OCI-LY3 (cell line): ENCODE results near the gene VAV1.
"Not testable (repeated sequence)": the region's sequence is repeated elsewhere in the genome, so short reads cannot be mapped to it uniquely, and the experiment has no call there.

Experiments
- H2AFZ ChIP-seq: fragments of 200-600, 300-600 bp; shearing (Covaris generic); 2 replicates; pipeline ENCODE4 v1.6.0; 2014; ENCODE audit warnings: antibody characterized with exemption, low read depth, low read length
- H3K27ac ChIP-seq: fragments of 200-600, 300-600 bp; sonication (generic); 2 replicates; pipeline ENCODE4 v1.5.1; 2014; ENCODE audit warnings: mild to moderate bottlenecking, low read length, moderate library complexity, mixed read lengths
- H3K27me3 ChIP-seq: fragments of 200-600, 300-600 bp; sonication (generic); 2 replicates; pipeline ENCODE4 v1.6.1; 2014; ENCODE audit warnings: low read depth, low read length, mixed read lengths
- H3K36me3 ChIP-seq: fragments of 200-600, 300-600 bp; sonication (generic); replicated peaks from 2 replicates; pipeline ENCODE3; 2014; ENCODE audit warnings: low read depth, low read length, mixed read lengths
- H3K4me1 ChIP-seq: fragments of 300-600, 200-600 bp; sonication (generic); 2 replicates; pipeline ENCODE4 v1.6.1; 2014; ENCODE audit warnings: low read length, mixed read lengths
- H3K4me2 ChIP-seq: fragments of 200-600, 300-600 bp; sonication (generic); 2 replicates; pipeline ENCODE4 v1.6.1; 2014; ENCODE audit warnings: low read length, mixed read lengths
- H3K4me3 ChIP-seq: fragments of 300-600, 200-600 bp; sonication (generic); 2 replicates; pipeline ENCODE4 v1.5.1; 2014; ENCODE audit warnings: antibody characterized with exemption, mild to moderate bottlenecking, low read length, moderate library complexity
- H3K79me2 ChIP-seq: fragments of 300-600, 200-600 bp; shearing (Covaris generic); 2 replicates; pipeline ENCODE4 v1.6.1; 2014; ENCODE audit warnings: mild to moderate bottlenecking, low read length, mixed read lengths
- H3K9ac ChIP-seq: fragments of 300-600, 200-600 bp; shearing (Covaris generic); 2 replicates; pipeline ENCODE4 v1.6.0; 2014; ENCODE audit warnings: mild to moderate bottlenecking, low read length, moderate library complexity
- H3K9me3 ChIP-seq: fragments of 200-600, 300-600 bp; shearing (Covaris generic); 2 replicates; pipeline ENCODE4 v1.6.1; 2014; ENCODE audit warnings: low read length, mixed read lengths; ENCODE audit not compliant: insufficient read depth
- H4K20me1 ChIP-seq: fragments of 200-600, 300-600 bp; sonication (generic); 2 replicates; pipeline ENCODE4 v1.6.1; 2016; ENCODE audit warnings: low read length, mixed read lengths; ENCODE audit not compliant: insufficient read depth
- EZH2phosphoT487 ChIP-seq: fragments of 200-600 bp; shearing (Covaris generic); IDR thresholded peaks from 2 replicates; pipeline ENCODE4 v1.6.1; 2018; ENCODE audit warnings: antibody characterized with exemption, mixed run types, low read depth
- TF ChIP-seq, protein P1 (sequence below): fragments of 200-600, 300-600 bp; sonication (generic); IDR thresholded peaks from 2 replicates; pipeline ENCODE4 v1.5.1; 2014; ENCODE audit warnings: antibody characterized with exemption, low read length, low read depth

VAV1 gene

DNA sequence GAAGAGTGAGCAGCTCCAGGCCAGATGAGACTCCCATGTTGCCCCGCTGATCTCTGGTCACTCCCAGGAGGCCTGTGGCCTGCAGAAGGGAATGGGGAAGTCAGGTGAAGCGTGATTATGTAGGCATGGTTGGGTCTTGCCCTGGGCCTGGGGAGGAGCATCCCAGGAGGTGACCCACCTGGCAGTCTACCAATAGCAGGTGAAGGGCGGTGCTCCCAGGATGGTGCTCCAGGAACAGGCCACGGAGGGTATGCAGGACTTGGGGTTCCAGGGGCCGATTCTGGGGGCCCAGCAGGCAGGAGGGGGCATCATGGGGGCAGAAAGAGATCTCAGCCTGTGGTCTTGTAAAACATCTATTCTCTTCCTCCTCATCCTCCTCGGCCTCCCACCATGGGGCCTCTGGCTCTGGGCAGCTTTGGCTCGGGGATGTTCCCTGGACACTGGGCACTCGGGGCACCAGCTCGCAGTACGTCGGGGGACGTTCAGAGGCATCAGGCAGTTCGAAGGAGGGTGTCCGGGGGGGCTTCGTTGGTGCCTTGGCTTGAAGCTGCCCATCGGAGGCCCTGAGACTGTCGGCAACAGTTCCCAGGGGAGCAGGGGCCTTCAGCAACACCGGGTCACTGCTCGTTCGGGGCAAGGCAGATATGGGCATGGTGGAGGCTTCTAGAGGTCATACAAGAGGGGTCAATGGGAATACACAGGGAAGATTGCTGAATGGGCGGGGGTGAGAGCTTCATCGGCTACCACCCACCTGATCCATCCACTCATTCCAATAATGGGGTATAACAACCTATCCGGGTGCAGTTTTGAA lies 17.6 kb upstream of the VAV1 start:
- H3K4me1 ChIP-seq: peaks cover 12% of the 10 kb centered on the region
- H3K27ac ChIP-seq: no peak overlapping the region
- H3K4me2 ChIP-seq: no peak overlapping the region
- TF ChIP-seq, protein P1, sequence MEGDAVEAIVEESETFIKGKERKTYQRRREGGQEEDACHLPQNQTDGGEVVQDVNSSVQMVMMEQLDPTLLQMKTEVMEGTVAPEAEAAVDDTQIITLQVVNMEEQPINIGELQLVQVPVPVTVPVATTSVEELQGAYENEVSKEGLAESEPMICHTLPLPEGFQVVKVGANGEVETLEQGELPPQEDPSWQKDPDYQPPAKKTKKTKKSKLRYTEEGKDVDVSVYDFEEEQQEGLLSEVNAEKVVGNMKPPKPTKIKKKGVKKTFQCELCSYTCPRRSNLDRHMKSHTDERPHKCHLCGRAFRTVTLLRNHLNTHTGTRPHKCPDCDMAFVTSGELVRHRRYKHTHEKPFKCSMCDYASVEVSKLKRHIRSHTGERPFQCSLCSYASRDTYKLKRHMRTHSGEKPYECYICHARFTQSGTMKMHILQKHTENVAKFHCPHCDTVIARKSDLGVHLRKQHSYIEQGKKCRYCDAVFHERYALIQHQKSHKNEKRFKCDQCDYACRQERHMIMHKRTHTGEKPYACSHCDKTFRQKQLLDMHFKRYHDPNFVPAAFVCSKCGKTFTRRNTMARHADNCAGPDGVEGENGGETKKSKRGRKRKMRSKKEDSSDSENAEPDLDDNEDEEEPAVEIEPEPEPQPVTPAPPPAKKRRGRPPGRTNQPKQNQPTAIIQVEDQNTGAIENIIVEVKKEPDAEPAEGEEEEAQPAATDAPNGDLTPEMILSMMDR: no peak
- no peak for TF ChIP-seq EZH2phosphoT487
- no peaks in the 10 kb centered on the region for H3K27me3 ChIP-seq
- H4K20me1 ChIP-seq: peaks cover 17% of the 10 kb centered on the region
- H3K4me3 ChIP-seq: no peak overlapping the region
- no peak overlapping the region for H3K9ac ChIP-seq
- H2AFZ ChIP-seq: no peak overlapping the region
- H3K9me3 ChIP-seq: no peaks in the 10 kb centered on the region
- peaks cover 32% of the 10 kb centered on the region for H3K36me3 ChIP-seq
- H3K79me2 ChIP-seq: no peaks in the 10 kb centered on the region

DNA sequence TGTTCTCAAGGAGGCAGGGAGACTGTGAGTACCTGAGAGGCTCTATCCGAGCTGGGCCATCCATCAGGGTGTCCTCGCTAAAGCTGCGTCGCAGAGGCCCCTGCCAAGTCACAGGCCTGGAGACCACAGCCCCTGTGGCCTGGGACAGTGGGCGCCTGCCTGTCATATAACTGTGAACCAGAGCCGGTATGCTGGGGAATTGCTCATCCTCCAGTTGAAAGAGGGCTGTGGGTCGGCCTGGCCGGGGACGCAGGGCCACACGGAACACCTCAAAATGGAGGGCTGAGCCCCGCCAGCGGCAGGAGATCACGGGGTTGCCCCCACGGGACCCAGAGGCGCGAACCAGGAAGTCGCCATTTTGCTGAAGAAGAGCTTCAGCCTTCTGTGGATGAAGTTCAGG lies 11.9 kb upstream of the VAV1 start:
- H3K4me3 ChIP-seq: no peak overlapping the region
- H4K20me1 ChIP-seq: no peaks in the 10 kb centered on the region
- no peak overlapping the region for H2AFZ ChIP-seq
- no peaks in the 10 kb centered on the region for H3K79me2 ChIP-seq
- H3K27me3 ChIP-seq: no peaks in the 10 kb centered on the region
- TF ChIP-seq, protein P1: no peak
- no peak for TF ChIP-seq EZH2phosphoT487
- no peak overlapping the region for H3K27ac ChIP-seq
- H3K9ac ChIP-seq: no peak overlapping the region
- peak overlapping the region; percentile 5; the same call in 1 of the 2 replicates for H3K4me2 ChIP-seq
- no peaks in the 10 kb centered on the region for H3K9me3 ChIP-seq
- no peaks in the 10 kb centered on the region for H3K36me3 ChIP-seq
- no peaks in the 10 kb centered on the region for H3K4me1 ChIP-seq

DNA sequence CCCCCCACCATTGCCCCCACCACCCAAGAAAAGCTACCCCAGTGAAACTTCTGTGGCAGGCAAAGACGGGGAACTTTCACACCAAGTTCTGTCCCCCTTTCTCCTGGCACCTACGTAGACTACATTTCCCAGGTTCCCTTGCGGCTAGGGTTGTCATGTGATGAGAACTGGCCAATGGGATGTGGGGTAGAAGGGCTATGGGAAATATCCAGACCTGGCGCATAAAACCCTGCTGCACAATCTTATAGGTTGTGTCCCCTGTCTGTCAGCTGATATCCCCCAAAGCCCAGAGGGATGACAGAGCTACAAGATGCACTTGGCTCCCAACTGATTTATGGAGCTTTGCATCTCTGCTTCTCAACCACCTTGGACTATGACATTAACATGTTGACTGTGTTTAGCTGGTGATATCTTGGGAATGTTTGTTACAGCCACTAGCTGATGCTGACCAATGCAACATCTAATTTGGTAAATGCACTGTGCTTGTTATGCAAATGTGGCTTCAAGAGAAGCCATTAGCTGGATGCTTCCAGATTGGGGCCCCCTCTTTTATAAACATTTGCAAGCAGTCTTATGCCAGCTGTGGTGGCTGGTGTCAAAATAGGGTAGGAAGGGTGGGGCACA lies 11.3 kb upstream of the VAV1 start:
- Histone ChIP-seq H3K4me2 (peak overlapping the region; percentile 5; the same call in 1 of the 2 replicates), H3K4me3 (no peak overlapping the region), H4K20me1 (no peaks in the 10 kb centered on the region), H3K36me3 (no peaks in the 10 kb centered on the region), H3K27ac (no peak overlapping the region), H3K4me1 (peaks cover 5% of the 10 kb centered on the region), H2AFZ (0 out of 2 replicates have a peak overlapping the region, but pooled peaks have one; percentile 1), H3K9me3 (no peaks in the 10 kb centered on the region), H3K79me2 (no peaks in the 10 kb centered on the region), H3K9ac (no peak overlapping the region), H3K27me3 (no peaks in the 10 kb centered on the region)
- no peak for TF ChIP-seq EZH2phosphoT487
- TF ChIP-seq, protein P1: no peak

DNA sequence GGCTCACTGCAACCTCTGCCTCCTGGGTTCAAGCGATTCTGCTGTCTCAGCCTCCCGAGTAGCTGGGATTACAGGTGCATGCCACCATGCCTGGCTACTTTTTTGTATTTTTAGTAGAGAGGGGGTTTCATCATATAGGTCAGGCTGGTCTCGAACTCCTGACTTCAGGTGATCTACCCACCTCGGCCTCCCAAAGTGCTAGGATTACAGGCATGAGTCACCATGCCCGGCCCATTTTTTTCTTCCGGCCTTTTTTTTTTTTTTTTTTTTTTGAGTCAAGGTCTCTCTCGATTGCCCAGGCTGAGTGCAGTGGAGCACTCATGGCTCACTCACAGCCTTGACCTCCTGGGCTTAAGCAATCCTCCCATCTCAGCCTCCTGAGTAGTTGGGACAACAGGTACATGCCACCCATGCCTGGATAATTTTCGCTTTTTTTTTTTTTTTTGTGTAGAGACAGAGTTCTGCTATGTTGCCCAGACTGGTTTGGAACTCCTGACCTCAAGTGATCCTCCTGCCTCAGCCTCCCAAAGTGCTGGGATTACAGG lies 10.2 kb upstream of the VAV1 start:
- peaks cover 13% of the 10 kb centered on the region for H3K4me1 ChIP-seq
- H3K9ac ChIP-seq, H2AFZ ChIP-seq, H3K27ac ChIP-seq, H4K20me1 ChIP-seq, H3K9me3 ChIP-seq, H3K4me2 ChIP-seq, H3K4me3 ChIP-seq, H3K36me3 ChIP-seq, H3K27me3 ChIP-seq, H3K79me2 ChIP-seq: not testable (repeated sequence)
